Measurements from ENCODE around the gene SHTN1. TPM values are rescaled to one million over a fixed set of nuclear protein-coding genes. Genes with fewer than 3 reads are reported as not detected.

The SHTN1 gene
- total and polyA plus RNA-seq, 2 experiments from 2014 or later: 0.86 to 3.5 TPM

DNA sequence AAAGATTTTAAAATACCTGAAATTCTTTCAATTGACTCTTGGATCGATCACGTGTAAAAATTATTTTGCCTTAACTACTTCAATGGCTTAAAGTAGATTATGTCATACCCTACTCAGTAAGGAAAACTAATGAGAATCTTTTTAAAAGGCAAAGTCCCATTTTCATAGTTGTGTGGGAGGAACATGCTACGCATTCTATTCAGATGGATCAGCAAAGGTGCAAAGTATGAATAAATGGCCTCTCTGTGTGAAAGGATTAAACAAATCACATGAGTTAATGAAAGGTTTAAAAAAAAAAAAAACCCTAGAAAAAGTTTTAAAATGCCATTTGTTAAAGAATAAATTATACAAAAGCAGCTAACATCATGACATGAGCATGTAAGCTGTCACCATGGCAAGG is 78.6 kb downstream of the SHTN1 start:
- Histone ChIP-seq H3K9me3 (ENCODE audit: low read depth) (no peaks in the 10 kb centered on the region), H3K4me3 (no peak overlapping the region), H3K4me1 (ENCODE audit: insufficient read depth) (no peaks in the 10 kb centered on the region), H3K27me3 (replicated peaks; ENCODE audit: insufficient read depth) (no peaks in the 10 kb centered on the region), H3K79me2 (ENCODE audit: insufficient read depth) (no peaks in the 10 kb centered on the region), H3K9ac (no peak overlapping the region), H3K36me3 (ENCODE audit: low read depth) (no peaks in the 10 kb centered on the region), H4K20me1 (ENCODE audit: insufficient read depth) (no peaks in the 10 kb centered on the region), H3K9me2 (ENCODE audit: insufficient read depth) (no peaks in the 10 kb centered on the region), H3F3A (ENCODE audit: insufficient read depth) (no peaks in the 10 kb centered on the region), H3K27ac (no peak overlapping the region), H2AFZ (no peak overlapping the region), H3K4me2 (ENCODE audit: unreplicated experiment) (no peak overlapping the region)
- 93% methylated on average over 3 of the region's 3 CpGs for WGBS, 2 experiments (ENCODE audit: low coverage in 1 of 2, low lambda C conversion rate in 2 of 2, missing lambda C conversion rate in 2 of 2)
- in situ Hi-C loops (cut with MboI): no loop called here
- DNase-seq: no peak
- TF ChIP-seq EZH2phosphoT487 (IDR thresholded peaks at IDR 0.05; ENCODE audit: insufficient read depth, low read depth) (no peak), EZH2 (IDR thresholded peaks at IDR 0.05; ENCODE audit: insufficient read depth, poor library complexity, severe bottlenecking) (no peak)

DNA sequence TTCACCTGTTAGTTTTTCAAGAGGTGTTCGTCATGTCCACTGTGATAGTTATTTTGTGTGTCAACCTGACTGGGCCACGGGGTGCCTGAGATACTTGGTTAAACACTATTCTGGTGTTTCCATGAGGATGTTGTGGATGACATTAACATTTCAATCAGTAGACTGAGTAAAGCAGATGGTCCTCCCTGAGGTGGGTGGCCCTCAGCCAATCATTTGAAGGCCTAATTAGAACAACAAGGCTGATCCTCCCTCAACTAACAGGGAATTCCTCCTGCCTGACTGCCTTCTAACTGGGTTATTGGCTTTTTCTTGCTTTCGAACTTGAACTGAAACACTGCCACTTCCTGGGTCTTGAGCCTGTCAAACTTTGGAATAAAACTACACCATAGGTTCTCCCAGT is 79.9 kb downstream of the SHTN1 start:
- H3K9me2 ChIP-seq (ENCODE audit: insufficient read depth): no peaks in the 10 kb centered on the region
- no peaks in the 10 kb centered on the region for H3K27me3 ChIP-seq (replicated peaks; ENCODE audit: insufficient read depth)
- no peak overlapping the region for H2AFZ ChIP-seq
- H3K4me1 ChIP-seq (ENCODE audit: insufficient read depth): no peaks in the 10 kb centered on the region
- DNase-seq: no peak
- in situ Hi-C loops (cut with MboI): no loop called here
- H3K4me3 ChIP-seq: no peak overlapping the region
- no peaks in the 10 kb centered on the region for H3K36me3 ChIP-seq (ENCODE audit: low read depth)
- H3K9me3 ChIP-seq (ENCODE audit: low read depth): no peaks in the 10 kb centered on the region
- H3F3A ChIP-seq (ENCODE audit: insufficient read depth): no peaks in the 10 kb centered on the region
- WGBS, 2 experiments (ENCODE audit: low coverage in 1 of 2, low lambda C conversion rate in 2 of 2, missing lambda C conversion rate in 2 of 2): 94 to 95% methylated on average over 3 of the region's 3 CpGs
- no peak overlapping the region for H3K9ac ChIP-seq
- H3K27ac ChIP-seq: no peak overlapping the region
- TF ChIP-seq EZH2 (IDR thresholded peaks at IDR 0.05; ENCODE audit: insufficient read depth, poor library complexity, severe bottlenecking): no peak
- TF ChIP-seq EZH2phosphoT487 (IDR thresholded peaks at IDR 0.05; ENCODE audit: insufficient read depth, low read depth): no peak
- no peaks in the 10 kb centered on the region for H3K79me2 ChIP-seq (ENCODE audit: insufficient read depth)
- no peak overlapping the region for H3K4me2 ChIP-seq (ENCODE audit: unreplicated experiment)
- no peaks in the 10 kb centered on the region for H4K20me1 ChIP-seq (ENCODE audit: insufficient read depth)

DNA sequence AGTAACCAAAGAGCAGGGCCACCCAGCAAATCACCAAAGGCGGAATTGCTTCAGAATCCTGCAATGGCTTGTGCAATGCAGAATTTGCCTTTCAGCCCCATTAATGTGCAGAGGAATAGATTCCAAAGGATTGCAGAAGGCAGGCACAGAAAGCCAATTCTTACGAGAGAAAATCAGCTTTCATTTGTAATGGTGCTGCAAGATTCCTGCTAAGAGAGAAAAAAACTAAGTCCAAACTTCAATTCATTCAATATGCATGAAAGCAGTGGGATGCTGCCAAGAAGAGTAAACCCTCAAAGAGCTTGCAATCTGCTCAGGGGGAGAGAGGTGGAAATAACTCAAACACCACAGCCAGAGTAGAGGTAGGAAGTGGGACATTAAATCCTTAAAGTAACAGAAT is 85.3 kb downstream of the SHTN1 start:
- H2AFZ ChIP-seq: no peak overlapping the region
- in situ Hi-C loops (cut with MboI): no loop called here
- H3K9me2 ChIP-seq (ENCODE audit: insufficient read depth): no peaks in the 10 kb centered on the region

DNA sequence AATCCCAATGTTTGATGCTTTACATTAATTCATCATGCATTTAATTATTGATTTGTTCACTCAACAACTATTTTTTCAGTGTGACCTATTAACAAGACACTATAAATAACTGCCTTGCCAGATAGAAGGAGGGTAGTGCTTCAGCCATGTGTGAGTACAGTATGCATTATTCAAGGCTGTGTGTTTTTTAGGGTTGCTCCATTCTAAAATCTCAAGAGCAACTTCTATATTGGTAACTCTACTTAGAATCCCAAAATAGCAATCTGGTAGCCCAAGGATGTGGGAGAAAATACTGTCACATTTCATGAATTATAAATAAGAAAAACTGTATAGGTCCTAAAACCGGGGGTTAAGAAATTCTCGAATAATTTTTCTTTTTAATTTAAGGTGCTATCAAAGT is 85.8 kb downstream of the SHTN1 start:
- no peak overlapping the region for H3K4me2 ChIP-seq (ENCODE audit: unreplicated experiment)
- H3K4me1 ChIP-seq (ENCODE audit: insufficient read depth): no peaks in the 10 kb centered on the region
- H3K27me3 ChIP-seq (replicated peaks; ENCODE audit: insufficient read depth): no peaks in the 10 kb centered on the region
- no peaks in the 10 kb centered on the region for H3K9me2 ChIP-seq (ENCODE audit: insufficient read depth)
- H3K36me3 ChIP-seq (ENCODE audit: low read depth): no peaks in the 10 kb centered on the region
- in situ Hi-C loops (cut with MboI): no loop called here
- H4K20me1 ChIP-seq (ENCODE audit: insufficient read depth): no peaks in the 10 kb centered on the region
- no peaks in the 10 kb centered on the region for H3K79me2 ChIP-seq (ENCODE audit: insufficient read depth)
- no peak overlapping the region for H3K27ac ChIP-seq
- no peaks in the 10 kb centered on the region for H3F3A ChIP-seq (ENCODE audit: insufficient read depth)
- H3K9ac ChIP-seq: no peak overlapping the region
- TF ChIP-seq EZH2 (IDR thresholded peaks at IDR 0.05; ENCODE audit: insufficient read depth, poor library complexity, severe bottlenecking) (no peak), EZH2phosphoT487 (IDR thresholded peaks at IDR 0.05; ENCODE audit: insufficient read depth, low read depth) (no peak)
- no peak overlapping the region for H2AFZ ChIP-seq
- H3K4me3 ChIP-seq: no peak overlapping the region
- WGBS, 2 experiments (ENCODE audit: low coverage in 1 of 2, low lambda C conversion rate in 2 of 2, missing lambda C conversion rate in 2 of 2): 95 to 100% methylated on average over 2 of the region's 2 CpGs
- no peaks in the 10 kb centered on the region for H3K9me3 ChIP-seq (ENCODE audit: low read depth)
- no peak for DNase-seq

More for the DNA sequence above, 85.3 kb downstream of the SHTN1 start:
- Histone ChIP-seq H3K9me3 (ENCODE audit: low read depth) (no peaks in the 10 kb centered on the region), H4K20me1 (ENCODE audit: insufficient read depth) (no peaks in the 10 kb centered on the region), H3F3A (ENCODE audit: insufficient read depth) (no peaks in the 10 kb centered on the region), H3K4me1 (ENCODE audit: insufficient read depth) (no peaks in the 10 kb centered on the region), H3K27ac (no peak overlapping the region), H3K9ac (no peak overlapping the region), H3K27me3 (replicated peaks; ENCODE audit: insufficient read depth) (no peaks in the 10 kb centered on the region), H3K4me2 (ENCODE audit: unreplicated experiment) (no peak overlapping the region), H3K36me3 (ENCODE audit: low read depth) (no peaks in the 10 kb centered on the region), H3K79me2 (ENCODE audit: insufficient read depth) (no peaks in the 10 kb centered on the region), H3K4me3 (no peak overlapping the region)
- no peak for DNase-seq
- TF ChIP-seq EZH2 (IDR thresholded peaks at IDR 0.05; ENCODE audit: insufficient read depth, poor library complexity, severe bottlenecking) (no peak), EZH2phosphoT487 (IDR thresholded peaks at IDR 0.05; ENCODE audit: insufficient read depth, low read depth) (no peak)
- WGBS, 2 experiments (ENCODE audit: low coverage in 1 of 2, low lambda C conversion rate in 2 of 2, missing lambda C conversion rate in 2 of 2): 45 to 56% methylated on average over 2 of the region's 2 CpGs

DNA sequence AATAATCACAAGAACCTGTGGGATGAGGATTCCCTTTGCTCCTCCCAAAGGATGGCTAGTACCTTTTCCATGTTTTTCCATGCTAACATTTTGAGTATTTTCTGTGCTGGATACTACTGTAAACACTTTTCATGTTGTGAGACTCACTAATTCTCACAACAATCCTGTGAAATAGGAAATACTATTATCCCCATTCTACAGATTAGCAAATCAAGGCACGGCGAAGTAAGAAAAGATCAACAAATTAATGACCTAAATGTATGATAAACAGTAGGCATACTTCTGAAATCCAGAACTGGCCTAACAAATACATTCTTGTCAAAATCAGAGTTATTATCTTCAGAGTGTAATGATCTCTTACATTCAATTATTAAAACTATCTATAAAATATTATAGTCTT is 86.4 kb downstream of the SHTN1 start:
- Histone ChIP-seq H3K9me3 (ENCODE audit: low read depth) (no peaks in the 10 kb centered on the region), H4K20me1 (ENCODE audit: insufficient read depth) (no peaks in the 10 kb centered on the region), H3K4me2 (ENCODE audit: unreplicated experiment) (no peak overlapping the region), H3K4me3 (no peak overlapping the region), H3K36me3 (ENCODE audit: low read depth) (no peaks in the 10 kb centered on the region), H3K27me3 (replicated peaks; ENCODE audit: insufficient read depth) (no peaks in the 10 kb centered on the region), H3K9me2 (ENCODE audit: insufficient read depth) (no peaks in the 10 kb centered on the region), H3F3A (ENCODE audit: insufficient read depth) (no peaks in the 10 kb centered on the region), H3K9ac (no peak overlapping the region), H3K4me1 (ENCODE audit: insufficient read depth) (no peaks in the 10 kb centered on the region), H3K27ac (no peak overlapping the region), H2AFZ (no peak overlapping the region), H3K79me2 (ENCODE audit: insufficient read depth) (no peaks in the 10 kb centered on the region)
- TF ChIP-seq EZH2phosphoT487 (IDR thresholded peaks at IDR 0.05; ENCODE audit: insufficient read depth, low read depth): no peak
- TF ChIP-seq EZH2 (IDR thresholded peaks at IDR 0.05; ENCODE audit: insufficient read depth, poor library complexity, severe bottlenecking): no peak
- in situ Hi-C loops (cut with MboI): no loop called here
- 96 to 100% methylated on average over 2 of the region's 2 CpGs for WGBS, 2 experiments (ENCODE audit: low coverage in 1 of 2, low lambda C conversion rate in 2 of 2, missing lambda C conversion rate in 2 of 2)
- no peak for DNase-seq

All from GM23248 (cell line).